ENCODE data around the gene PRKCB.

GRCh38 chr16:24111724-24112302, 276.0 kb downstream of the PRKCB start:
- TF ChIP-seq PBX3 (IDR thresholded peaks at IDR 0.05): no peak
- no peak for TF ChIP-seq CTCF (IDR thresholded peaks at IDR 0.05)
- no peak for TF ChIP-seq SREBF2 (IDR thresholded peaks at IDR 0.05)
- TF ChIP-seq HEYL (CRISPR knock-in tag; IDR thresholded peaks at IDR 0.05): no peak
- TF ChIP-seq RFX5 (IDR thresholded peaks at IDR 0.05): no peak
- TF ChIP-seq EP300 (IDR thresholded peaks at IDR 0.05): no peak
- TF ChIP-seq ZC3H11A (IDR thresholded peaks at IDR 0.05): no peak
- no peak for TF ChIP-seq POLR2A (IDR thresholded peaks at IDR 0.05; ENCODE audit: low read length)
- TF ChIP-seq JUN (IDR thresholded peaks at IDR 0.05): no peak
- no peak for TF ChIP-seq MAX (IDR thresholded peaks at IDR 0.05)

Measured in A549 (cell line).